K562 (cell line): Measurements from ENCODE around the gene GNAT2. TPM values are rescaled to one million over a fixed set of nuclear protein-coding genes. Genes with fewer than 3 reads are reported as not detected.

Experiments
- ARID2 ChIP-seq: fragments of 450-650 bp; IDR thresholded peaks from 2 replicates; pipeline ENCODE4 v1.6.1; 2017; ENCODE audit warnings: antibody characterized with exemption, mild to moderate bottlenecking
- FOSL1 ChIP-seq: fragments of 200-800 bp; sonication (Bioruptor generic); conservative IDR thresholded peaks from 2 replicates; pipeline ENCODE4 v1.6.1; 2016; ENCODE audit warnings: missing genetic modification characterization, missing compliant biosample characterization
- FOXK1 ChIP-seq: sonication (generic); formaldehyde crosslinking; IDR thresholded peaks from 2 replicates; pipeline ENCODE4 v1.8.0; 2022; ENCODE audit warnings: missing genetic modification reagents, mild to moderate bottlenecking, borderline replicate concordance
- HNRNPUL1 ChIP-seq: fragments of 200-400 bp; formaldehyde crosslinking; IDR thresholded peaks from 2 replicates; pipeline ENCODE4 v1.6.1; 2017; ENCODE audit warnings: low read length
- MAFF ChIP-seq: IDR thresholded peaks from 2 replicates; pipeline ENCODE4 v1.6.1; 2012; ENCODE audit warnings: low read length, improper control_type of control experiment
- MTA1 ChIP-seq: fragments of 450-650 bp; IDR thresholded peaks from 2 replicates; pipeline ENCODE4 v1.6.1; 2017; ENCODE audit warnings: borderline replicate concordance
- NFYB ChIP-seq: IDR thresholded peaks from 2 replicates; pipeline ENCODE4 v1.6.1; 2011; ENCODE audit warnings: mild to moderate bottlenecking, moderate library complexity; ENCODE audit not compliant: insufficient read length; ENCODE audit errors: extremely low read depth
- SMARCA4 ChIP-seq: fragments of 450-650 bp; IDR thresholded peaks from 2 replicates; pipeline ENCODE4 v1.6.1; 2016
- ZNF785 ChIP-seq: fragments of 250-450 bp; sonication (Bioruptor Pico); IDR thresholded peaks from 2 replicates; pipeline ENCODE4 v1.4.0; 2020; ENCODE audit warnings: mild to moderate bottlenecking
- polyA plus RNA-seq, 8 experiments: library from polyadenylated mRNA; depleted of rRNA in 4 of 8; stranded (reverse) in 5 of 8; unstranded in 3 of 8; fragments of >200 nt; fragmentation: Nextera tagmentation in 2 of 8; fragmentation: Illumina TruSeq in 1 of 8; extraction: Ambion mirVana in 2 of 8; extraction: Trizol in 1 of 8; gene quantifications; 2 replicates each; pipeline versions ENCODE4 v1.2.1 to v1.2.3, GENCODE V29; 2011 to 2014; ENCODE audit warnings: inconsistent platforms in 1 of 8, missing spikeins in 1 of 8
- total RNA-seq, 7 experiments: library from RNA; depleted of rRNA in 6 of 7; stranded (reverse); fragments of >200 nt in 6 of 7; fragmentation: Illumina TruSeq in 2 of 7; extraction: Trizol in 2 of 7; gene quantifications; 2 replicates each; pipeline versions ENCODE4 v1.2.1 to v1.2.3, GENCODE V29; 2011 to 2021; ENCODE audit warnings: low replicate concordance in 1 of 7
- TF ChIP-seq, protein P1 (sequence below): fragments of 200-800 bp; sonication (Bioruptor generic); IDR thresholded peaks from 2 replicates; pipeline ENCODE4 v1.6.1; 2016; ENCODE audit warnings: missing genetic modification characterization, missing compliant biosample characterization

The GNAT2 gene
- total and polyA plus RNA-seq, 9 of the 15 experiments (the other 6 are each of a cell fraction or from before 2014, with no cell fraction given): 0.06 to 0.52 (median 0.24) TPM; not detected in 1

DNA sequence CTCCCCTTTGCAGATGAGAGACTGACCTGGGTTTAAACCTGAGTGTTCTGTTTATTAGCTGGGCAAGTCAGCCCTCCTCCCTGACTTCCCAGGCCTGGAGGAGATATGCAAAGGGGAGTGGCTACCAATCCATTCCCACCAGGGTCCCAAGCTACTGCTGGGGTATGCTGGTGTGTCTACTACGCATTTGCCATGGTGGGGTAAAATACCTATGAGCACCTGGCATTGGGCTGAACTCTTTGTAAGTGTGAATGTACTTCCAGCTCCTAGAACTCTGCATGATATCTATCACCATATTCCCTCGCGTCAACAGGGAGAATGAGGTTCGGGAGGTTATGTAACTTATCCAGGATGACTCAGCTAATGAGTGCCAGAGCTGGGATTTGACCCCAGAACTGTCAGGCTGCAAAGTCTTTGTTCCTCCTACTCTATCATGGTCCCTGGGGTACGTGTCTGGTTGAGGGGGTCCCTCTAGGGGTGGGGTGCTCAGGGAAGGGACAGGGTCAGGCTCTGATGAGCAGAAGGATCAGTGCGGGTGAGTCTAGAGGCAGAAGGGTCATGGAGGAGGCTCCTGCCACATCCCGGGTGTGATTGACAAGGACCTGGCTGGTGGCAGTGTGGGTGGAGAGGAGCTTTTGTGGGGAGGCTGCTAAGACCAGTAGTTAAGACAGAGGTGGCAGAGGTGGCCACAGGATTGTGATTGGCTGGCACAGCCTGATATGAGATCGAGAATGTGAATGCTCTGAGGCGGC is 17.0 kb upstream of the GNAT2 start (continued):
- TF ChIP-seq NFYB: peak; percentile 52
- peak; percentile 47; the same call in 1 of the 2 replicates for TF ChIP-seq SMARCA4
- no peak for TF ChIP-seq FOXK1 (CRISPR knock-in tag)
- peak; percentile 81 for TF ChIP-seq FOSL1 (tag)
- no peak for TF ChIP-seq HNRNPUL1
- peak; percentile 76 for TF ChIP-seq MAFF
- TF ChIP-seq, protein P1, sequence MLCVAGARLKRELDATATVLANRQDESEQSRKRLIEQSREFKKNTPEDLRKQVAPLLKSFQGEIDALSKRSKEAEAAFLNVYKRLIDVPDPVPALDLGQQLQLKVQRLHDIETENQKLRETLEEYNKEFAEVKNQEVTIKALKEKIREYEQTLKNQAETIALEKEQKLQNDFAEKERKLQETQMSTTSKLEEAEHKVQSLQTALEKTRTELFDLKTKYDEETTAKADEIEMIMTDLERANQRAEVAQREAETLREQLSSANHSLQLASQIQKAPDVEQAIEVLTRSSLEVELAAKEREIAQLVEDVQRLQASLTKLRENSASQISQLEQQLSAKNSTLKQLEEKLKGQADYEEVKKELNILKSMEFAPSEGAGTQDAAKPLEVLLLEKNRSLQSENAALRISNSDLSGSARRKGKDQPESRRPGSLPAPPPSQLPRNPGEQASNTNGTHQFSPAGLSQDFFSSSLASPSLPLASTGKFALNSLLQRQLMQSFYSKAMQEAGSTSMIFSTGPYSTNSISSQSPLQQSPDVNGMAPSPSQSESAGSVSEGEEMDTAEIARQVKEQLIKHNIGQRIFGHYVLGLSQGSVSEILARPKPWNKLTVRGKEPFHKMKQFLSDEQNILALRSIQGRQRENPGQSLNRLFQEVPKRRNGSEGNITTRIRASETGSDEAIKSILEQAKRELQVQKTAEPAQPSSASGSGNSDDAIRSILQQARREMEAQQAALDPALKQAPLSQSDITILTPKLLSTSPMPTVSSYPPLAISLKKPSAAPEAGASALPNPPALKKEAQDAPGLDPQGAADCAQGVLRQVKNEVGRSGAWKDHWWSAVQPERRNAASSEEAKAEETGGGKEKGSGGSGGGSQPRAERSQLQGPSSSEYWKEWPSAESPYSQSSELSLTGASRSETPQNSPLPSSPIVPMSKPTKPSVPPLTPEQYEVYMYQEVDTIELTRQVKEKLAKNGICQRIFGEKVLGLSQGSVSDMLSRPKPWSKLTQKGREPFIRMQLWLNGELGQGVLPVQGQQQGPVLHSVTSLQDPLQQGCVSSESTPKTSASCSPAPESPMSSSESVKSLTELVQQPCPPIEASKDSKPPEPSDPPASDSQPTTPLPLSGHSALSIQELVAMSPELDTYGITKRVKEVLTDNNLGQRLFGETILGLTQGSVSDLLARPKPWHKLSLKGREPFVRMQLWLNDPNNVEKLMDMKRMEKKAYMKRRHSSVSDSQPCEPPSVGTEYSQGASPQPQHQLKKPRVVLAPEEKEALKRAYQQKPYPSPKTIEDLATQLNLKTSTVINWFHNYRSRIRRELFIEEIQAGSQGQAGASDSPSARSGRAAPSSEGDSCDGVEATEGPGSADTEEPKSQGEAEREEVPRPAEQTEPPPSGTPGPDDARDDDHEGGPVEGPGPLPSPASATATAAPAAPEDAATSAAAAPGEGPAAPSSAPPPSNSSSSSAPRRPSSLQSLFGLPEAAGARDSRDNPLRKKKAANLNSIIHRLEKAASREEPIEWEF (CRISPR knock-in tag): no peak
- no peak for TF ChIP-seq ARID2
- no peak for TF ChIP-seq ZNF785
- TF ChIP-seq MTA1: 0 out of 2 replicates have a peak, but pooled peaks have one; percentile 16
